DOHH2 (cell line): ENCODE results near the gene YWHAE.

Experiments
- EZH2phosphoT487 ChIP-seq: fragments of 200-600 bp; sonication (generic); IDR thresholded peaks from 2 replicates; pipeline ENCODE4 v1.6.1; 2017; ENCODE audit warnings: borderline replicate concordance, mild to moderate bottlenecking, antibody characterized with exemption, low read length, moderate library complexity, mixed read lengths
- TF ChIP-seq, protein P1 (sequence below): fragments of 200-600 bp; sonication (generic); IDR thresholded peaks from one replicate; pipeline ENCODE4 v1.5.1; 2014; ENCODE audit warnings: antibody characterized with exemption, mild to moderate bottlenecking, low read depth, low read length; ENCODE audit not compliant: poor library complexity, severe bottlenecking

DNA sequence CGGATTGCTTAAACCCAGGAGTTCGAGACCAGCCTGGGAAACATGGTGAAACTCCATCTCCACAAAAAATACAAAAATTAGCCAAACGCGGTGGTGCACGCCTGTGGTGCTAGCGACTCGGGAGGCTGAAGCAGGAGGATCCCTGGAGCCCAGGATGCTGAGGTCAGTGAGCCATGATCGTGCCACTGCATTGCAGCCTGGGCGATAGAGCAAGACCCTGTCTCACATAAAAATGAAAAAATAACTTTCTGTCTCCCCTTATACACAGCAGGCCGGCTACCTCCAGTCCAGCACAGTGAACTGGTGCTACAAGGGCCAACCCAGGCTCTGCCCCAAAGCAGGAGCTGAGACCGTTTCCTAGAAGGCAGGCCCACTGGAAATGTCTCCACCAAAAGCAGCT lies 59.7 kb downstream of the YWHAE start:
- TF ChIP-seq, protein P1, sequence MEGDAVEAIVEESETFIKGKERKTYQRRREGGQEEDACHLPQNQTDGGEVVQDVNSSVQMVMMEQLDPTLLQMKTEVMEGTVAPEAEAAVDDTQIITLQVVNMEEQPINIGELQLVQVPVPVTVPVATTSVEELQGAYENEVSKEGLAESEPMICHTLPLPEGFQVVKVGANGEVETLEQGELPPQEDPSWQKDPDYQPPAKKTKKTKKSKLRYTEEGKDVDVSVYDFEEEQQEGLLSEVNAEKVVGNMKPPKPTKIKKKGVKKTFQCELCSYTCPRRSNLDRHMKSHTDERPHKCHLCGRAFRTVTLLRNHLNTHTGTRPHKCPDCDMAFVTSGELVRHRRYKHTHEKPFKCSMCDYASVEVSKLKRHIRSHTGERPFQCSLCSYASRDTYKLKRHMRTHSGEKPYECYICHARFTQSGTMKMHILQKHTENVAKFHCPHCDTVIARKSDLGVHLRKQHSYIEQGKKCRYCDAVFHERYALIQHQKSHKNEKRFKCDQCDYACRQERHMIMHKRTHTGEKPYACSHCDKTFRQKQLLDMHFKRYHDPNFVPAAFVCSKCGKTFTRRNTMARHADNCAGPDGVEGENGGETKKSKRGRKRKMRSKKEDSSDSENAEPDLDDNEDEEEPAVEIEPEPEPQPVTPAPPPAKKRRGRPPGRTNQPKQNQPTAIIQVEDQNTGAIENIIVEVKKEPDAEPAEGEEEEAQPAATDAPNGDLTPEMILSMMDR: no peak
- TF ChIP-seq EZH2phosphoT487: no peak
